ENCODE data around the gene AMFR.

The AMFR gene

DNA sequence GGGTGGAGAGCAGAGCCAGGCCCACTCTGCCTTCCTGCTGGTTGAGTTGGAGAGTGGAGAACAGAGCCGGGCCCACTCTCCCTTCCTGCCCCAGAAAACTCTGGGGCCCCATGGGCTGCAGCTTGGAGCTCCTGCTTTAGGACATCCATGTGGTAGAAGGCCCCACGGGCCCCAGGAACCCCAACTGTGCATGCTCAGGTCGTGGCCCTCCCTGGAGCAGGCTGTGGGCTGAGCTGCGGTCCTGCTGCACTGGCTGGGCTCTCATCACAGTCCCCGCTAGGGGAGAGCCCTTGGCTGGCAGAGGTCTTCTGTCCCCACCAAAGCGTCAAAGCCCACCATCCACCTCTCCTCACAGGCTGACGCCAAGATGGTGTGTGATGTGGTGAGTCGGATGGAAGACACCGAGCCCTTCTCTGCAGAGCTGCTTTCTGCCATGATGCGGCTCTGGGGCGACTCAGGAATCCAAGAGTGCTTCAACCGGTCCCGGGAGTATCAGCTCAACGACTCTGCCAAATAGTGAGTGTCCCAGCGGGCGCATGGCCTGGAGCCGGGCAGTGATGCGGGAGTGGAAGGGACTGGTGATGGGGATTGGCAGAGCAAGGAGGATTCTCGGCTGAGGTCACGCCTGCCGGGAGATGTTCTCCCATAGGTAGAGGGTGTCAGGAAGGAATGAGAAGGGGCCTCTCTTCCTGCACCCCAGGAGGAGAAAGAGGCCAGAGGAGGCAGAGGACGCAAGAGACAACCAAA is 96.9 kb downstream of the AMFR start:
- DNase-seq = no peak

DNA sequence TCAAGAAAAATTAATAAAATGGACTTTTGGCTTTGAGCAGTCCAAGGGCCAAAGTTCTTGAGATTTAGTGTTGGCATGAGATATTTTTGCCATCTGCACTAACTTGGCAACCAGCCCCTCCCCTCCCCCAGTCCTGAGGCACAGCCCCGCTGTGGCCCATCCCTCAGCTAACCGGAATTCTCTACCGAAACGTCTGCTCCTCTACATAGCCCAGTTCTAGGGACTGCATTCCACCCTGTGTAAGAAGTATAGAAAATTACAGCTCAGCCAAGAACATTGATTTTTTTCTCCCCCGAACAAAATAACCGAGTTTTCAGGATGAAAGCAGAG is 97.5 kb downstream of the AMFR start:
- DNase-seq = no peak

GRCh38 chr16:56327071-56327928 is 98.0 kb downstream of the AMFR start:
- DNase-seq = no peak

DNA sequence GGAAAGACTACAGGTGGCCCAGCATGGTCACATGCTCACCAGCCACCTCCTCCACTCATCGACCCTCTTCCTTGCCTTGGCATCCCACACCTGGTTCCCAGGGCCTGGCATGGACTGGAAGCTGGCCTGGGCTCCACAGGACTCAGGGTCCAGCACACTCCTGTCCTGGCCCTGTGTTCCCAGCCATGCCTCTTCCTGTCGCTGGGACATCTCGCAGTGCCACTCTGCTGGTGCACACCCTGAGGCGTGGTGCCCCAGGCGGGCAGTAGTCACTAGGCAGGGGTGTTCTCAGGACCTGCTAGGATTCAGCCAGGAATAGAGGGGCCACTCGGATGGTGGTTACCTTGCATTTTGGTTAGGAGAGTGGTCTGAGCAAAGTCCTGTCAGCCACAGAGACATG is 99.4 kb downstream of the AMFR start:
- DNase-seq = no peak

- no peak for DNase-seq
Measured at GRCh38 chr16:56324406-56324805, 100.9 kb downstream of the AMFR start.

DNA sequence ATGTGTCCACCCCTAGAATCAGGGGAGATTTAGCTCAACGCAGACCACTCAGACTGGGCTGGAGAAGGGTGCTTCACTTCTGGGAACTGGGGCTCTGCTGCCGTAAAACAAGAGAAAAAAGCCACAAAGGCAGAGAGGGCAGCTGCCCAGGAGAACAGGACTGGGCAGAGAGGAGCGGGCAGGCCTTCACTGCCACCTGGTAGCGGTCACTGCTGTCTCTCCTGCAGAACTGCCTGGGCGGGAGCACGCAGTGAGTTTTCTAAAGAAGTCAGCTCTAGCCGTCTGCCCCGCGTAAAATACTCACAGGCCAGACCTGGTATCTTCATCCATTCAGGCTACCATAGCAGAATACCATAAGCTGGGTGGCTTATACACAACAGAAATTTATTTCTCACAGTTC is 103.8 kb downstream of the AMFR start:
- no peak for DNase-seq

GRCh38 chr16:56320811-56321558 is 104.4 kb downstream of the AMFR start:
- DNase-seq = no peak

DNA sequence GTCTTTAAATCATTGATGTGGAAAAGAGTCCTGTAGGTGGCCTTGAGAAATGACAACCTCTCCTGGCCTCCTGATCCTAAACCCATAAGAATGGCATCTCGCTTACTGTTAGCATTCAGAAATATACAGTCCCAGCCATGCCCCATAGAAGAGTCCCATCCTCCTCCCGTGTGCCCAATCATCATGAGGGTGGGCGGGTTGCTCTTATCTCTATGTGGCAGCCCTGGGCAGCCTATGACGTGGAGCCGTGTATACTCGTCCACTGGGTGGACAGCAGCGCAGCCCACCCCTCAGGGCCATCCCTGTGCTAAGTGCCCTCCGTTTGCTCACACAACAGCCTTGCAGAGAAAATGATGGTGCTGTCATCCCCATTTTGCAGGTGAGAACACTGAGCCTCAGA is 105.3 kb downstream of the AMFR start:
- no peak for DNase-seq

DNA sequence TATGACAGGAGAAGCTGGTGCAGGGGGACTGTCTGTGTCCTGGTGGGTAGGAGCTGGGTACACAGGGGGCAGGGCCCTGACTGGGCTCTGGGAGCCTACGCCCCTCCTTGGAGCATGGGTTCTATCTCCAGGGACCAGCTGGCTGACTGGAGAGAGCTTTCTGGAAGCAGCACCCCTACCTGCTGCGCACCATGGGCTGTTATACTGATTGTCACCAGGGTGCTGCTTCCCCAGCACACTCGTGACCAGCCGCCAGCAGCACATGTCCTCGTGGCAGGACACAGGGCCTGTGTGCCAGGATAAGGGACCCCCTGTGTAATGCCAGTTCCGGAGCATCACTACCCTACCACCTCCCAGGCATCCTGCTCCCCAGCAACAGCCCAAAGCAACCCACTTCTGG is 106.0 kb downstream of the AMFR start:
- no peak for DNase-seq

- no peak for DNase-seq
Measured at GRCh38 chr16:56318827-56319140, 106.6 kb downstream of the AMFR start.

- DNase-seq = peak; percentile 74 to 78
Measured at GRCh38 chr16:56317998-56318826, 107.1 kb downstream of the AMFR start.

GRCh38 chr16:56316545-56316944 is 108.8 kb downstream of the AMFR start:
- DNase-seq = no peak

GRCh38 chr16:56315955-56316354 is 109.4 kb downstream of the AMFR start:
- DNase-seq = no peak

DNA sequence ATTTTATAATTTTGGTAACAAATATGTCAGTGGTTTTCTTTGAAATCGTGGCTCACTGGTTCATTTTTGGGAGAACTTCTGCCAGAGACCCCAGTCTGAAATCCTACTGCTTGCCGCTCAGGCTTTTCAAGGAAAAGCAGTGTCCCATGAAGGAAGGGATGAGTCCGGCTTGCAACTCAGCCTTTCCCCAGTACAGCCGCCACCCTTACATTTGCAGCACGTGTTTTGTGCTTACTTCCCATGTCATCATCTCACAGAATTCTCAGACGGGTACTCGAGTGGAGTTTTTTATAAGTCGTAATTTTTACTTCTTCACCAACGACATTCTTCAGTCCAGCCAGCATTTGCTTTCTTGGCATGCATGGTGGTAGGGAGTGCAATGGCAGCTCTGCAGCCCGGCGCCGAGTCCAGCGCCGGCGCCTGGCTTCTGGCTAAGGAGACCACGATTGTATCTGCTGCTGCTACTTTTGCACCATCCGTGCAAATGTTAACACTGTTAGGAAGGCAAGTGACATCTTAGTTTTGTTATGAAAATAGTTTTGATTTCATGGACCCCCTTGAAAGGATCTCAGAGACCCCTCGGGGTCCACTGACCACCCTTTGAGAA is 111.0 kb downstream of the AMFR start:
- DNase-seq = no peak

- DNase-seq = no peak
Measured at GRCh38 chr16:56312556-56312955, 112.8 kb downstream of the AMFR start.

DNA sequence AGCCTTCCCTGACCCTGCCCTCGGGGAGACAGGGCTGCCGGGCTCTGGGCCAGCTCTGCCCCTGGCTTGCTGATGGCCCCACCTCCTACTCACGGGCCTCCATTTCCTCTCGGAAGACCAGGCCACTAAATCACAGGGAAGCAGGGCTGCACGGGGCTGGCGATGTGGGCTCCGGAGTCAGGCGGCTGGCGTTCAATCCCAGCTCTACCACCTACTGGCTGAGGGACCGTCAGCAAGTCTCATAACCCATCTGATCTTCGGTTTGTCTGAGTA is 113.4 kb downstream of the AMFR start:
- no peak for DNase-seq
